Measurements from ENCODE around the gene CLSTN2. TPM values are rescaled to one million over a fixed set of nuclear protein-coding genes. Genes with fewer than 3 reads are reported as not detected.

Gene CLSTN2
- polyA plus RNA-seq, 1 experiment = 0.04 TPM

GRCh38 chr3:140540262-140540661 is 605.3 kb downstream of the CLSTN2 start:
- no peak overlapping the region for H3K4me3 ChIP-seq (ENCODE audit: low read depth, low read length)
- TF ChIP-seq CTCF (IDR thresholded peaks at IDR 0.05; ENCODE audit: low read depth, low read length) = no peak
- no peaks in the 10 kb centered on the region for H3K27me3 ChIP-seq (ENCODE audit: control insufficient read depth, insufficient read depth, low read length)
- no peak overlapping the region for H3K27ac ChIP-seq (ENCODE audit: low read depth, low read length)
- no peaks in the 10 kb centered on the region for H3K9me3 ChIP-seq (ENCODE audit: control insufficient read depth, insufficient read depth, low read length)
- no peak for DNase-seq (ENCODE audit: low read depth, low spot score)
- POLR2A ChIA-PET = no interaction called here
- CTCF ChIA-PET = no interaction called here

GRCh38 chr3:140541975-140542653 is 607.1 kb downstream of the CLSTN2 start:
- CTCF ChIA-PET = no interaction called here
- POLR2A ChIA-PET = no interaction called here
- H3K9me3 ChIP-seq (ENCODE audit: control insufficient read depth, insufficient read depth, low read length) = no peaks in the 10 kb centered on the region
- DNase-seq (ENCODE audit: low read depth, low spot score) = no peak
- no peaks in the 10 kb centered on the region for H3K27me3 ChIP-seq (ENCODE audit: control insufficient read depth, insufficient read depth, low read length)
- H3K27ac ChIP-seq (ENCODE audit: low read depth, low read length) = no peak overlapping the region
- no peak for TF ChIP-seq CTCF (IDR thresholded peaks at IDR 0.05; ENCODE audit: low read depth, low read length)
- H3K4me3 ChIP-seq (ENCODE audit: low read depth, low read length) = no peak overlapping the region

GRCh38 chr3:140545197-140545596 is 610.2 kb downstream of the CLSTN2 start:
- no peak for DNase-seq (ENCODE audit: low read depth, low spot score)
- no peaks in the 10 kb centered on the region; the same call in 1 of the 2 replicates for H3K9me3 ChIP-seq (ENCODE audit: control insufficient read depth, insufficient read depth, low read length)
- no peak overlapping the region for H3K27ac ChIP-seq (ENCODE audit: low read depth, low read length)
- POLR2A ChIA-PET = no interaction called here
- no peak overlapping the region for H3K4me3 ChIP-seq (ENCODE audit: low read depth, low read length)
- no peaks in the 10 kb centered on the region for H3K27me3 ChIP-seq (ENCODE audit: control insufficient read depth, insufficient read depth, low read length)
- TF ChIP-seq CTCF (IDR thresholded peaks at IDR 0.05; ENCODE audit: low read depth, low read length) = no peak
- CTCF ChIA-PET = no interaction called here

GRCh38 chr3:140545756-140546155 is 610.8 kb downstream of the CLSTN2 start:
- no peak overlapping the region for H3K4me3 ChIP-seq (ENCODE audit: low read depth, low read length)
- H3K9me3 ChIP-seq (ENCODE audit: control insufficient read depth, insufficient read depth, low read length) = no peaks in the 10 kb centered on the region; the same call in 1 of the 2 replicates
- no peak overlapping the region for H3K27ac ChIP-seq (ENCODE audit: low read depth, low read length)
- TF ChIP-seq CTCF (IDR thresholded peaks at IDR 0.05; ENCODE audit: low read depth, low read length) = no peak
- H3K27me3 ChIP-seq (ENCODE audit: control insufficient read depth, insufficient read depth, low read length) = no peaks in the 10 kb centered on the region
- no peak for DNase-seq (ENCODE audit: low read depth, low spot score)
- POLR2A ChIA-PET = no interaction called here
- CTCF ChIA-PET = no interaction called here

GRCh38 chr3:140546649-140547048 is 611.7 kb downstream of the CLSTN2 start:
- ChIA-PET CTCF (no interaction called here), POLR2A (no interaction called here)
- Histone ChIP-seq H3K4me3 (ENCODE audit: low read depth, low read length) (no peak overlapping the region), H3K27ac (ENCODE audit: low read depth, low read length) (no peak overlapping the region), H3K9me3 (ENCODE audit: control insufficient read depth, insufficient read depth, low read length) (no peaks in the 10 kb centered on the region; the same call in 1 of the 2 replicates), H3K27me3 (ENCODE audit: control insufficient read depth, insufficient read depth, low read length) (no peaks in the 10 kb centered on the region)
- no peak for TF ChIP-seq CTCF (IDR thresholded peaks at IDR 0.05; ENCODE audit: low read depth, low read length)
- no peak for DNase-seq (ENCODE audit: low read depth, low spot score)
